Measurements from ENCODE around the gene NIFK. TPM values are rescaled to one million over a fixed set of nuclear protein-coding genes. Genes with fewer than 3 reads are reported as not detected.
"Not testable (repeated sequence)": the region's sequence is repeated elsewhere in the genome, so short reads cannot be mapped to it uniquely, and the experiment has no call there.

Gene NIFK
- total RNA-seq, 1 donor from 2014 or later: 22.8 TPM

GRCh38 chr2:121698318-121698930 lies 38.3 kb downstream of the NIFK start:
- Histone ChIP-seq H3K4me3 (no peak overlapping the region), H3K36me3 (no peaks in the 10 kb centered on the region), H3K27me3 (ENCODE audit: low read depth) (no peaks in the 10 kb centered on the region), H3K4me1 (peaks cover 24% of the 10 kb centered on the region), H3K27ac (replicated peaks) (no peak overlapping the region), H3K9me3 (replicated peaks) (no peaks in the 10 kb centered on the region)
- no peak for DNase-seq
- no peak for TF ChIP-seq CTCF (IDR thresholded peaks at IDR 0.05; ENCODE audit: borderline replicate concordance)
- intact Hi-C loops (cut with micrococcal nuclease): no loop called here

GRCh38 chr2:121697108-121697631 lies 39.5 kb downstream of the NIFK start:
- no peak for DNase-seq
- intact Hi-C loops (cut with micrococcal nuclease): no loop called here
- no peak overlapping the region for H3K4me3 ChIP-seq
- H3K27ac ChIP-seq (replicated peaks): no peak overlapping the region
- no peaks in the 10 kb centered on the region for H3K27me3 ChIP-seq (ENCODE audit: low read depth)
- TF ChIP-seq CTCF (IDR thresholded peaks at IDR 0.05; ENCODE audit: borderline replicate concordance): no peak
- no peaks in the 10 kb centered on the region for H3K9me3 ChIP-seq (replicated peaks)
- H3K36me3 ChIP-seq: no peaks in the 10 kb centered on the region
- peaks cover 24% of the 10 kb centered on the region for H3K4me1 ChIP-seq

- H3K36me3 ChIP-seq: no peaks in the 10 kb centered on the region
- no peaks in the 10 kb centered on the region for H3K9me3 ChIP-seq (replicated peaks)
- H3K27me3 ChIP-seq (ENCODE audit: low read depth): no peaks in the 10 kb centered on the region
- TF ChIP-seq CTCF (IDR thresholded peaks at IDR 0.05; ENCODE audit: borderline replicate concordance): no peak
- intact Hi-C loops (cut with micrococcal nuclease): no loop called here
- no peak for DNase-seq
- peaks cover 21% of the 10 kb centered on the region for H3K4me1 ChIP-seq
- H3K4me3 ChIP-seq: no peak overlapping the region
- H3K27ac ChIP-seq (replicated peaks): no peak overlapping the region
Observed at GRCh38 chr2:121696410-121696930, 40.2 kb downstream of the NIFK start.

GRCh38 chr2:121695171-121695451 lies 41.6 kb downstream of the NIFK start:
- TF ChIP-seq CTCF (IDR thresholded peaks at IDR 0.05; ENCODE audit: borderline replicate concordance): no peak
- no peak overlapping the region for H3K27ac ChIP-seq (replicated peaks)
- H3K4me1 ChIP-seq: peaks cover 8% of the 10 kb centered on the region
- no peak for DNase-seq
- H3K27me3 ChIP-seq (ENCODE audit: low read depth): no peaks in the 10 kb centered on the region
- H3K36me3 ChIP-seq: no peaks in the 10 kb centered on the region
- no peak overlapping the region for H3K4me3 ChIP-seq
- intact Hi-C loops (cut with micrococcal nuclease): no loop called here
- no peaks in the 10 kb centered on the region for H3K9me3 ChIP-seq (replicated peaks)

GRCh38 chr2:121694398-121695170 lies 42.1 kb downstream of the NIFK start:
- Histone ChIP-seq H3K36me3 (no peaks in the 10 kb centered on the region), H3K9me3 (replicated peaks) (no peaks in the 10 kb centered on the region), H3K4me3 (no peak overlapping the region), H3K27ac (replicated peaks) (no peak overlapping the region), H3K4me1 (peaks cover 6% of the 10 kb centered on the region), H3K27me3 (ENCODE audit: low read depth) (no peaks in the 10 kb centered on the region)
- intact Hi-C loops (cut with micrococcal nuclease): no loop called here
- no peak for TF ChIP-seq CTCF (IDR thresholded peaks at IDR 0.05; ENCODE audit: borderline replicate concordance)
- no peak for DNase-seq

GRCh38 chr2:121690572-121690971 lies 46.1 kb downstream of the NIFK start:
- intact Hi-C loops (cut with micrococcal nuclease); H3K36me3 ChIP-seq; H3K27me3 ChIP-seq (ENCODE audit: low read depth); DNase-seq; H3K27ac ChIP-seq (replicated peaks); H3K9me3 ChIP-seq (replicated peaks); H3K4me3 ChIP-seq: not testable (repeated sequence)
- H3K4me1 ChIP-seq: peaks cover 11% of the 10 kb centered on the region
